ENCODE results near the gene RABEPK.

DNA sequence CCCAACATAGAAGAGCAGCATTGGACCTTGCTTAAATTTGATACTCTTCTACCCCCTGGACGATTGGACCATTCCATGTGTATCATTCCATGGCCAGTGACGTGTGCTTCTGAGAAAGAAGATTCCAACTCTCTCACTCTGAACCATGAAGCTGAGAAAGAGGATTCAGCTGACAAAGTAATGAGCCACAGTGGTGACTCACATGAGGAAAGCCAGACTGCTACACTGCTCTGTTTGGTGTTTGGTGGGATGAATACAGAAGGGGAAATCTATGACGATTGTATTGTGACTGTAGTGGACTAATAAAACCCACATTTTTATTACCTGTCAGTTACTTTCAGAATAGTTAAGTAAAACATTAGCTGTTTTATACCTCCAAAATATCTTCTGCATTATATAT is 33.3 kb downstream of the RABEPK start:
- TF ChIP-seq, protein P1, sequence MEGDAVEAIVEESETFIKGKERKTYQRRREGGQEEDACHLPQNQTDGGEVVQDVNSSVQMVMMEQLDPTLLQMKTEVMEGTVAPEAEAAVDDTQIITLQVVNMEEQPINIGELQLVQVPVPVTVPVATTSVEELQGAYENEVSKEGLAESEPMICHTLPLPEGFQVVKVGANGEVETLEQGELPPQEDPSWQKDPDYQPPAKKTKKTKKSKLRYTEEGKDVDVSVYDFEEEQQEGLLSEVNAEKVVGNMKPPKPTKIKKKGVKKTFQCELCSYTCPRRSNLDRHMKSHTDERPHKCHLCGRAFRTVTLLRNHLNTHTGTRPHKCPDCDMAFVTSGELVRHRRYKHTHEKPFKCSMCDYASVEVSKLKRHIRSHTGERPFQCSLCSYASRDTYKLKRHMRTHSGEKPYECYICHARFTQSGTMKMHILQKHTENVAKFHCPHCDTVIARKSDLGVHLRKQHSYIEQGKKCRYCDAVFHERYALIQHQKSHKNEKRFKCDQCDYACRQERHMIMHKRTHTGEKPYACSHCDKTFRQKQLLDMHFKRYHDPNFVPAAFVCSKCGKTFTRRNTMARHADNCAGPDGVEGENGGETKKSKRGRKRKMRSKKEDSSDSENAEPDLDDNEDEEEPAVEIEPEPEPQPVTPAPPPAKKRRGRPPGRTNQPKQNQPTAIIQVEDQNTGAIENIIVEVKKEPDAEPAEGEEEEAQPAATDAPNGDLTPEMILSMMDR (IDR thresholded peaks at IDR 0.05; ENCODE audit: poor library complexity): no peak
- no peak for TF ChIP-seq EZH2phosphoT487 (IDR thresholded peaks at IDR 0.05; ENCODE audit: low read depth, severe bottlenecking, unreplicated experiment)

Data from hepatocyte (in vitro differentiated cells).